Loucy (cell line): ENCODE results near the gene BCL7B.
"Not testable (repeated sequence)": the region's sequence is repeated elsewhere in the genome, so short reads cannot be mapped to it uniquely, and the experiment has no call there.

Experiments used
- H2AFZ ChIP-seq: fragments of 200-600 bp; sonication (generic); 2 replicates; pipeline ENCODE4 v1.6.0; 2016; ENCODE audit warnings: antibody characterized with exemption, mild to moderate bottlenecking, low read length, moderate library complexity
- H3F3A ChIP-seq: fragments of 200-600 bp; 2 replicates; pipeline ENCODE4 v1.6.0; 2016; ENCODE audit warnings: antibody characterized with exemption, low read depth, mild to moderate bottlenecking
- H3K27me3 ChIP-seq: fragments of 200-600 bp; sonication (generic); 2 replicates; pipeline ENCODE4 v1.6.1; 2014; ENCODE audit warnings: low read length, mild to moderate bottlenecking; ENCODE audit not compliant: insufficient read depth, poor library complexity, severe bottlenecking
- H3K36me3 ChIP-seq: fragments of 200-600 bp; sonication (generic); 2 replicates; pipeline ENCODE4 v1.6.1; 2016; ENCODE audit warnings: low read length; ENCODE audit not compliant: insufficient read depth
- H3K4me1 ChIP-seq: fragments of 200-600 bp; sonication (generic); 2 replicates; pipeline ENCODE4 v1.5.1; 2014; ENCODE audit warnings: low read length, mild to moderate bottlenecking; ENCODE audit not compliant: insufficient read depth, poor library complexity, severe bottlenecking
- H3K4me2 ChIP-seq: fragments of 200-600 bp; sonication (generic); 2 replicates; pipeline ENCODE4 v1.6.0; 2014; ENCODE audit warnings: antibody characterized with exemption, low read length, low read depth, mild to moderate bottlenecking; ENCODE audit not compliant: poor library complexity, severe bottlenecking
- H3K4me3 ChIP-seq: fragments of 200-600 bp; sonication (generic); 2 replicates; pipeline ENCODE4 v1.5.1; 2014; ENCODE audit warnings: low read length, mild to moderate bottlenecking, mixed read lengths; ENCODE audit not compliant: poor library complexity, severe bottlenecking
- H3K79me2 ChIP-seq: fragments of 200-600 bp; sonication (generic); 2 replicates; pipeline ENCODE4 v1.6.1; 2014; ENCODE audit warnings: low read length; ENCODE audit not compliant: insufficient read depth
- H3K9ac ChIP-seq: fragments of 200-600 bp; sonication (generic); 2 replicates; pipeline ENCODE4 v1.6.0; 2014; ENCODE audit warnings: mild to moderate bottlenecking, low read depth, low read length, moderate library complexity; ENCODE audit not compliant: poor library complexity, severe bottlenecking
- H3K9me2 ChIP-seq: fragments of 200-600 bp; sonication (generic); replicated peaks from 2 replicates; pipeline ENCODE4 v1.6.1; 2016; ENCODE audit warnings: low read depth, low read length, mixed read lengths
- H3K9me3 ChIP-seq: fragments of 200-600 bp; sonication (generic); 2 replicates; pipeline ENCODE4 v1.6.1; 2014; ENCODE audit warnings: mild to moderate bottlenecking, antibody characterized with exemption, low read length, low read depth; ENCODE audit not compliant: insufficient read depth
- H4K20me1 ChIP-seq: fragments of 200-600 bp; sonication (generic); 2 replicates; pipeline ENCODE4 v1.6.0; 2014; ENCODE audit warnings: antibody characterized with exemption, low read length, mild to moderate bottlenecking; ENCODE audit not compliant: insufficient read depth, poor library complexity, severe bottlenecking
- CTCF ChIP-seq: fragments of 200-600 bp; sonication (generic); conservative IDR thresholded peaks from 2 replicates; pipeline ENCODE4 v1.5.1; 2014; ENCODE audit warnings: mild to moderate bottlenecking, antibody characterized with exemption, low read length
- EZH2phosphoT487 ChIP-seq: fragments of 200-600 bp; IDR thresholded peaks from 2 replicates; pipeline ENCODE4 v1.6.1; 2018; ENCODE audit warnings: antibody characterized with exemption, mild to moderate bottlenecking, moderate library complexity, borderline replicate concordance

BCL7B gene

GRCh38 chr7:73537051-73537450, 20.4 kb downstream of the BCL7B start:
- Histone ChIP-seq H4K20me1 (no peaks in the 10 kb centered on the region), H3K9me2 (no peaks in the 10 kb centered on the region), H3F3A (no peaks in the 10 kb centered on the region), H3K4me1 (no peaks in the 10 kb centered on the region), H3K79me2 (peaks cover under 1% of the 10 kb centered on the region; the same call in 1 of the 2 replicates), H3K4me3 (no peak overlapping the region), H3K9ac (no peak overlapping the region), H3K27me3 (no peaks in the 10 kb centered on the region), H2AFZ (no peak overlapping the region), H3K36me3 (peaks cover 60% of the 10 kb centered on the region), H3K9me3 (no peaks in the 10 kb centered on the region), H3K4me2 (no peak overlapping the region)
- no peak for TF ChIP-seq EZH2phosphoT487
- no peak for TF ChIP-seq CTCF

- Histone ChIP-seq H3K4me1 (no peaks in the 10 kb centered on the region), H2AFZ (no peak overlapping the region), H3F3A (no peaks in the 10 kb centered on the region), H3K36me3 (peaks cover 55% of the 10 kb centered on the region), H4K20me1 (no peaks in the 10 kb centered on the region), H3K27me3 (no peaks in the 10 kb centered on the region), H3K4me2 (no peak overlapping the region), H3K79me2 (no peaks in the 10 kb centered on the region), H3K4me3 (no peak overlapping the region), H3K9me2 (no peaks in the 10 kb centered on the region), H3K9me3 (no peaks in the 10 kb centered on the region), H3K9ac (no peak overlapping the region)
- TF ChIP-seq CTCF: no peak
- TF ChIP-seq EZH2phosphoT487: no peak
Measured at GRCh38 chr7:73536479-73536878, 21.0 kb downstream of the BCL7B start.

GRCh38 chr7:73535918-73536317, 21.6 kb downstream of the BCL7B start:
- not testable (repeated sequence) for H3K79me2 ChIP-seq, H3K4me3 ChIP-seq, H3K9ac ChIP-seq, H3K9me3 ChIP-seq, H4K20me1 ChIP-seq, H3K4me2 ChIP-seq, H3K4me1 ChIP-seq, H3F3A ChIP-seq, H3K9me2 ChIP-seq, H2AFZ ChIP-seq, H3K27me3 ChIP-seq
- peaks cover 55% of the 10 kb centered on the region for H3K36me3 ChIP-seq

- H3K36me3 ChIP-seq: peaks cover 37% of the 10 kb centered on the region
- no peak overlapping the region for H3K4me3 ChIP-seq
- TF ChIP-seq CTCF (no peak), EZH2phosphoT487 (no peak)
- no peak overlapping the region for H3K4me2 ChIP-seq
- no peaks in the 10 kb centered on the region for H3K9me2 ChIP-seq
- no peaks in the 10 kb centered on the region for H3F3A ChIP-seq
- peaks cover under 1% of the 10 kb centered on the region for H3K4me1 ChIP-seq
- H2AFZ ChIP-seq: no peak overlapping the region
- H3K9ac ChIP-seq: no peak overlapping the region
- no peaks in the 10 kb centered on the region for H3K27me3 ChIP-seq
- H3K9me3 ChIP-seq: no peaks in the 10 kb centered on the region
- H3K79me2 ChIP-seq: no peaks in the 10 kb centered on the region
- H4K20me1 ChIP-seq: no peaks in the 10 kb centered on the region
Measured at GRCh38 chr7:73533742-73534141, 23.7 kb downstream of the BCL7B start.
